ENCODE data around the gene KRTAP10-12.

Gene KRTAP10-12

DNA sequence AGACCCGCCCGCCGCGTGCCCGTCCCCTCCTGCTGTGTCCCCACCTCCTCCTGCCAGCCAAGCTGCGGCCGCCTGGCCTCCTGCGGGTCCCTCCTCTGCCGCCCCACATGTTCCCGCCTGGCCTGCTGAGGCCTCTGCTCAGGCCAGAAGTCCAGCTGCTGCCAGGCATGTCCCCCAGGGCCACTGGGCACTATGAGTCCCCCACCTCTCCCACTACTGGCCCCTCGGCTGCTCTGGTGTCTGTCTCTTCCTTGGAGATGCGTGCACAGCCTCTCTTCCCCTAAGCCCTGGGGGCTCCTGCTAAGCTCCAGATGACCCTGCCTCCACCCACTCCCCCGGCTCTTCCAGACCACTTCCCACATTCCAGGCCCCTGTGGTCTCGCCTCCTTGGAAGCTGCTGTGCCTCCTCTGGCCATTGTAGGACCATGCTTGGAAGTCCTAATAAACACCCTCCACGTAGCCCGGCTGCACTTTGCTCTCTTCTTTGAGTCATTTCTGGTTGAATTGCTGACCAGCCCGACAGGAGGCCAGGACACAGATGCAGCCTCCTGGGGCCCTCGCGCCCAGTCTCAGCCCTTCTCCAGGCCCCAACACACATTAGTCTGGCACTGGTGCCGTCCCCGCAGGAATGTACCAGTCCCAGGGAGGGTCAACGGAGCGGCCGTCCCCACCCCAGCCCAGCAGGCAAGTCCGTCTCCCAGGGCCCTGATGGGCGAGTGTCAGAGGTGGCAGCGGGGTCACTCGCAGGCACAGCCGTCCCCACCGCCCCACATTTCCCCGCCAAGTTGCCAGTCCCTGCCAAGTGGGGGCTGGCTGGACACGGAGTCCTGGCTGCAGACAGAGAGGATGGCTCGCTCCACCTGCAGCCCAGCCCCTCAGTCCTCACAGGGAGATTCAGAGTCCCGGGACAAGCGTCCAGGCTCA, 1.1 kb downstream of the KRTAP10-12 start:
- no peak for DNase-seq

DNA sequence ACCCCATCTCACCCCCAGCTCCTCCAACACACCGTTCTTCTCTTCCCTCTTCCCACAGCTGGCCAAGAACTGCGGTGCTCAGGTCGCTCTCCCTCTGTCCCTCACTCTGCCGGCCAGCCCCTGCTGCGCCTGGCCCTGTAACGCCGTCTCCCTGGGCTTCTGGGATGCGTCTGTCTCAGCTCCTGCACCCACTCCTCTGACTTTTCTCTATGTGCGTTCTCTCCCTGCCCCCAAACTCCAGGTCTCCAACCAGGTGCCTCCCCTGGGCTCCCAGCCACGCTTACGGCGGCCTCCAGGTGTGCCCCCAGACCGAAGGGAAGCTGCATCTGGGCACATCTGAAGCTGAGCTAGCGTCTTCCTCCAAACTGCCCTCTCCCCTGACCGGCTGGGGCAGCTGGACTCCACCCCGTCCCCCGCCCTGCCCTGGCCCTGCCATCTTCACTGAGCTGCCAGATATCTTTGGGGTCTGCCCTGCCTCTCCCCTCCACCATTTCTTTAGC, 2.6 kb downstream of the KRTAP10-12 start:
- DNase-seq = no peak

DNA sequence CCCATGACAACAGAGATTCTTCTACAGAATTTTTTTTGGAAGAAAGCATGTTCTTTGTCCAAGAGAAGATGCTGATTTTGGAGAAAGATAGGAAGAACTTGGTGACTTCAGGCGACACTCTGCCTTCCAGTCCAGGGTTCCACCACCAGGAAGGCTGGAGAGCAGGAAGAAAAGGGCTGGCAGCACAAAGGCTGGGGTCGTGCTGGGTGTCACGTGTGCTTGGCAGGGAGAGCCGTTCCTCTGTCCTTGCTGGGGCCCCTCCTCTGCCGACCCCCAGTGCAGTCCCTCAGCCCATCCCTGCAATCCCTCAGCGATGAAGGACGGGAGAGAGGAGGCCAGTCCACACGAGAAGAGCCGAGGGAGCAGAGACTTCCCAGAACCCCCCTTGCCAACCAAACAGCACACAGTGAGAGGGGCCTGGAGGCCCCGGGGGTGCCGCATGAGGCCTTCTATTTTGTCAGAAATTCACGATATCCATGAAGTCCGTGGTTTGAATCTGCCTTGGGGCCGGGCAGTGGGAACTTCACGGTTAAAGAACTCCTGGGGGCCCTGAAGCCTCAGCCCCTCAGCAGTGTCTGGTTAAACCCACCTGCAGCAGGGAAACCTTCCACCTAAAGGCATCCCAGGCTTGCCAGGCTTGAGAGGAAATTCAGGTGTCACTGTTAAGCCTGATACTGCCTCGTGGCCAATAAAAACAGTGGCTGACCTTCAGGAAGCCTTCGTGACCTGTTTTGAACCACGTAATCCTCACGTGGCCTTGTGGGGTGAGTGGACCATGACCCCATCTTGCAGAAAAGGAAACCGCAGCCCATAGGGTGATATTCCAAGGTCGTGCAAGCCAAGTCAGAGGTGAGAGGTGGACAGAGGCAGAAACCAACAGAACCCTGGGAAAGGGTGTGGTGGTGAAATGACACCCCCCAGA, 3.4 kb downstream of the KRTAP10-12 start:
- DNase-seq = no peak

DNA sequence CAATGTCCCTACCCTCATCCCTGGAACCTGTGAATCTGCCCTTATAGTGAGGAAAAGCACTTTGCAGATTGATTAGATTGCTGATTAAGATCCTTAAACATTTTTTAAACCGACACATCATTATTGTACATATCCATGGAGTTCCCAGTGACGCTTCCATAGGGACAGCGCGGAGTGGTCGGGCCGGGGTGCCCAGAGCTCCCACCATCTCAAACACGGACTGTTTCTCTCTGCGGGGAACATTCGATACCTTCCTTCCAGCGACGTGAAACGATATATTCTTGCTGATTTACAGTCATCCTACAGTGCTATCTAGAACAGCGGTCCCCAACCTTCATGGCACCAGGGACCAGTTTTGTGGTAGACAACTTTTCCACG, 4.0 kb downstream of the KRTAP10-12 start:
- DNase-seq = no peak

DNA sequence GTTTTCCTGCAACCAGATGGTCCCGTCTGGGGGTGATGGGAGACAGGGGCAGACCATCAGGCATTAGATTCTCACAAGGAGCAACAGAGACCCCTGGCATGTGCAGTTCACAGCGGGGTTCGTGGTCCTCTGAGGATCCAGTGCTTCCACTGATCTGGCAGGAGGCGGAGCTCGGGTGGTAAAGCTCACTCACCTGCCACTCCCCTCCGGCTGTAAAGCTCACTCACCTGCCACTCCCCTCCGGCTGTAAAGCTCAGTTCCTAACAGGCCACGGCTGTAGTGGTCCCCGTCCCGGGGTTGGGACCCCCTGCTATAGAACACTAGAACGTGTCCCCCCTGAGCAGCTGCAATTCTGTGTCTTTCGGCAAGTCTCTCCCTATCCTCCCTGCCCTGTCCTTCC, 4.6 kb downstream of the KRTAP10-12 start:
- no peak for DNase-seq

DNA sequence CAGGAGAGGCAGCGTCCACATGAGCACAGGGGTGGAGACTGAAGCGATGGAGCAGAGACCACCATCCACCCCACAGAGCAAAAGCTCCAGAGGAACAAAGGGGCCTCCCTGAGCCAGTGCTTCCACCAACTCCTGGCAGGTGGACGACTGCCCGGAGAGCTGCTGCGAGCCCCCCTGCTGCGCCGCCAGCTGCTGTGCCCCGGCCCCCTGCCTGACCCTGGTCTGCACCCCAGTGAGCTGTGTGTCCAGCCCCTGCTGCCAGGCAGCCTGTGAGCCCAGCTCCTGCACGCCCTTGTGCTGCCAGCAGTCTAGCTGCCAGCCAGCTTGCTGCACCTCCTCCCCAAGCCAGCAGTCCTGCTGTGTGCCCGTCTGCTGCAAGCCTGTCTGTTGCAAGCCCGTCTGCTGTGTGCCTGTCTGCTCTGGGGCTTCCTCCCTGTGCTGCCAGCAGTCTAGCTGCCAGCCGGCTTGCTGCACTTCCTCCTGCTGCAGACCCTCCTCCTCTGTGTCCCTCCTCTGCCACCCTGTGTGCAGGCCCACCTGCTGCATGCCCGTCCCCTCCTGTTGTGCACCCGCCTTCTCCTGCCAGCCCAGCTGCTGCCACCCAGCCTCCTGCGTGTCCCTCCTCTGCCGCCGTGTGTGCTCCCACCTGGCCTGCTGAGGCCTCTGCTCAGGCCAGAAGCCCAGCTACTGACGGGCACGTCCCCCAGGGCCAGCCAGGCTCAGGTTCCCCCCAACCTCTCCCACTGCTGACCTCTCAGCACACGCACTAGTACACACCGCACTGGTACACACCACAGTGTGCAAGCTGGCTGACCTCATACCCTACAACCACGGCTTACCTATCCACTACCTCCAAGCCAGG, 5.4 kb downstream of the KRTAP10-12 start:
- no peak for DNase-seq

DNA sequence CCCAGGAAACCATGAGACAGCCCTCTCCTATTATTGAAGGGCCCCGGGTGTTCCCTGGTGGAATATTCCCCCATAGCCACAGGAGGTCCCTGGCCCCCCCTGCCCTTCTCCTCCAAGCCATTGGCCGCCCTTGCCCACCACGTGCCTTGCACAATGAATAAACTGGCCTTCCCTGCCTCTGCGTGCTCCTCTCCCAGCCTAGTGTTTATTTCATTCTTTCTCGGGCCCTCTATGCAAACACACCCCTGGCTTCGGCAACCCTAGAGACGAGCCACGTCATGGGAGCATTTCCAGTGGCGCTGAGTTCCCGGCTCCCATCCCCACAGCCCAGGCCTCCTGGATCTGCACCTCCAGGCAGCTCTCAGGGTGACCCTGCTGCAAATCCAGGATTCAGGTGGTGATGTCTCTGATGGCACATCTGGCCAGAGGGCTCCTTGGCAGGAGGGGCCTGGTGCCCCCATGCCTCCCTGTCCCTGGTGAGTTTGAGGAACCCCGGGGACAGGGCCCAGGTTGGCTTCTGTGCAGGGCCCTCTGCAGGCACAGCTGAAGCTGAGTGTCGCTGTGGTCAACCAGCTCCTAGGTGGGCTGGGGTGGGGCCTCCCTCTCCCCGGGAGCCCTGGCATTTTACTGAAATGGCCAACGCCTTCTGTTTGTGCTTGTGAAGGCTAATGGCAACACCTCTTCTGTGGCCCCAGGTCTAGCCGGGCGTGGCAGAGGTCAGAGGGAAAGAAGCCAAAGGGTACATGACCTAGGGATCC, 6.2 kb downstream of the KRTAP10-12 start:
- no peak for DNase-seq

DNA sequence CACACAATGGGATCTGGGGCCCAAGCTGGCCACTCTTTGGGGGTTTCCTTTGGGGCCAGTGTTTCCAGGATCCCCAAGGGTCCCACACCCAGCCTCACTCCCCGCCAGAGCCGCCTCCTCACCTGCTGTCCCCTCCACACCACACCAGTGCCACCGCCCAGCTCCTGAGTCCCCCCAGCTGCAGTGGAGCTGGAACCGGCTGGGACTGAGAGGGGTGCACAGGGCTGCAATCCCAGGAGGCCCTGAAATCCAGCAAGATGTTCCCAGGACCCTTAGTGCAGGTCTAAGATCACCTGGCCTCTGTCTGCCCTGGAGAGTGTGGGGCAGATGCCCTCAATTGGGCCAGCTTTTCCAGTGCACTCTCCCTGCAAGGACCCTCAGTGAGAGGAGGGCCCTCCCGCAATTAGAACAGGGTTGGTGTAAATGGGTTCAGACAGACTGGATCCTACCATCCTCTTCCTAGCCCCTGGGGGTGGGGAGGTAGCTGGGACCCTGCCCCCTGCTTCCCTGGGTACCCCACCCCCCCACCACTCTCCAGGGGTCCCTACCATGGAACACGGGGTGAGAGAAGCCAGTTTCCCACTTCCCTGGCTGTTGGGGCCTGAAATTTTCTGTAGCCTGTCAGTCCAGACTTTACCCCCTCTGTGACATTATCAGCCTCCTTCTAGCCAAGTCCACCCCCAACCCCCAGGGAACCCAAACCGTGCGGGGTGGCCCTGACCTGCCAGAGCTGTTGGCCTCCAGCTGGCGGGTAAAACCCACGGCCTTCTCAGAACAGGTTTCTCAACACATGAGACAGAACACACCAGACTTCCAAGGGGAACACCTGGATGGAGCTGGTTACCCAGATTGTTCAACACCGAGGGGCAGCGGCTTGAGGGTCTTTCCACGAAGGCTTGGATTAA, 7.0 kb downstream of the KRTAP10-12 start:
- no peak for DNase-seq

DNA sequence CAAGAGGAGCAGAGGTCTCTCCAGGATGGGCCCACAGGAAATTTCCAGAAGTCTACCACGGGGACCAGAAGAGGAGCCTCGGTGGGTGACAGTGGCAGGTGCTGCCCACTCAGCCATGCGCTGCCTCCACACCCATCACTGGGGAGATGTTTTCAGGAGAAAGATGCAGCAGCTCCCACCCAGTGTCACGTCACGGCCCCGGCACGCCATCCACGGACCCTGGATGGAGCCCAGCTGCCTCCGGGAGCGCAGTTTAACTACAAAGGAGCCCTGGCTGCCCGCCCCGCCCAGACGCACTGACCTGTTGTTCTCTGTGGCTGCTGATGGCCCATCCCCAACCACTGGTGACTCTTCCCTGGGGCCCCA, 7.6 kb downstream of the KRTAP10-12 start:
- DNase-seq = no peak

DNA sequence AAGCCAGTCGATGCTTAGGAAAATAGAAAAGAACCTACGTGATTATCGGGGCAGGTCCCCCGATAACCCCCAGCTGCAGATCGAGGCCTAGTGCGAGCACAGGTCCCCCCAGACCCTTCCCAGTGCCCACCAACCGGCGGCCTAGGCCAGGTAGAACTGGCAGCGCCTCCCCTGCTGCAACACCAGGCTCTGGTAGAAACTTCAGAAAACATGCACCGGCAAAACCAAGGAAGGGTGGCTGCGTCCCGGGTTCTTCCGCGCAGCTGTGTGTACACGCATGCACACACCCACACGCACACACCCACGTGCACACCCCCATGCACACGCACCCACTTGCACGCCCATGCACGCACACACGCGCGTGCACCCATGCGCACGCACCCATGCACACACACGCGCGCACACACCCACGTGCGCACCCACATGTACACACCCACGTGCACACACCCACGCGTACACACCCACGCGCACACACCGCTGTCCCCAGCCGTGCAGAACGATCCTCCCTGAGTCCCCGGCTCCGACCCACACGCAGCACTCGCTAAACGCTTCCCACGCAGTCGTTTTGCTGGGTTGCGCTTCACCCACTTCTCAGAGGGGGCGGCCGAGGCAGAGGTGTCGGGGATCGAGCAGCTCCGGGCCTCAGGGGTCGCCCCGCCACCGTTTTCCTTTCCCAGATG, 9.2 kb downstream of the KRTAP10-12 start:
- no peak for DNase-seq

DNA sequence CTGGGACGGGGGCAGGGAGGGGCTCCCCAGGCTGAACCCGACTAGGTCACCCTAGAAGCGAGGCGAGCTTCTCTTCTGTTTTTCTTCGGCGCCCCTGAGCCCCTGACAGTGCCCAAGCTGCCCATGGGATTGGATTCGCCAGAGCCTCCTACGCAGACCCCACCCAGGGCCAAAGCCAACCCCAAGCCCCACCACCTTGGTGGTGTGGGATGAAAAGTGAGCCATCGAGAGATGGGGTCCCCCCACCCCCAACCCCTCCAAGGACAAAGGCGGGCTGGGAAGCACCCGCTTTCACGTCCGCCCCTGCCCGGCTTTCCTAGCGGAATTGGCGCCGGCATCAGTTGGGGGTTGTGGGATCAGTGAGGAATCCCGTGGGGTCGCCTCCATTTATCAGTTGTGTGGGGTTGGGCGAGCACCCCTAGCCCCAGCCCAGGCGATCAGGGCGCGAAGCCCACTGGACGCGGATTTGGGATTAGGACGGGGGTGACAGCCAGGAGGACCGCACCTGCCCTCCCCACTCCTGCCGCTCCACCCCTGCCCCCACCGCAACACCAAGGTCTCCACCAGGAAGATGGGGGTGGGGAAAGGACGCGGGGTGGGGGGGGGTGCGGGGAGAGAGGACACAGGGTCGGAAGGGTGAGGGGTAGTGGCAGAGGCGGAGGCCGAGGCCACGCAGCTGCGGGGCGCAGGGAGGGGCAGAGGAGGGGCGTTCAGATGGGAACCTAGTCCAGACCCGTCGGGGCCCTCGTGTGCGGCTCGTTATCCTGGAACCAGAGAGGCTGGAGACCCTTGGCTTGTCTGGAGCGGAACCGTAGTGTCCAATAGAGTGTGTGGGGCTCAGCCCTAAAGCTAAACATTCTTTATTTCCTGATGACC, 10.0 kb downstream of the KRTAP10-12 start:
- DNase-seq = no peak

DNA sequence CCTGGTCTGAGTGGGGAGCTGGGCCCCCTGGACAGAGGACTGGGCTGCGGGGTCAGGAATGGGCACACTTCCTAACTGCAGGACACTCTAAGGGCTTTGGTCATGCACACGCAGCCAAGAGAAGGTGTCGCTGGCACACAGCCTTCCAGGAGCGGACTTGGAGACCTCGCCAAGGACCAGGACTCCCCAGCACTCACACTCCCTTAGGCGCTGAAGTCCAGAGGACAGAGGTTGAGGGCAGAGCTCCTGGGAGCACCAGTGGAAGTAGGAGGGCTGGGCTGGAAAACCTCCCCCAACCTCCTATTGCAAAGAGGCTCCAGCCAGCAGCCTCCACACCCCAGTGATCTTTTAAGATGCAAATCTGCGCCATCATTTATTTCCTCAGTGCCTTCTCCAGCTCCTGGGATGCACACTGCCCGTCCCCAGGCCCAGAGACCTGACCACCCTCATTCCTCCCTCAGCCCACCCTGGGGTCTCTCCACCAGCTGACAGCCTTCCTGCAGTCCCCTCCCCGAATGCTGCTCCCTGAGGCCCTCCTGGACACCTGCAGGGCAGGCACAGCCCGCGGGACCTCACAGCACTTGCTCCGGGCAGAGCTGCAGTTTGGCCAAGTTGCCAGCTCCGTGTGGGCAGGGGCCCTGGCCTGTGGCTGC, 11.4 kb downstream of the KRTAP10-12 start:
- no peak for DNase-seq

DNA sequence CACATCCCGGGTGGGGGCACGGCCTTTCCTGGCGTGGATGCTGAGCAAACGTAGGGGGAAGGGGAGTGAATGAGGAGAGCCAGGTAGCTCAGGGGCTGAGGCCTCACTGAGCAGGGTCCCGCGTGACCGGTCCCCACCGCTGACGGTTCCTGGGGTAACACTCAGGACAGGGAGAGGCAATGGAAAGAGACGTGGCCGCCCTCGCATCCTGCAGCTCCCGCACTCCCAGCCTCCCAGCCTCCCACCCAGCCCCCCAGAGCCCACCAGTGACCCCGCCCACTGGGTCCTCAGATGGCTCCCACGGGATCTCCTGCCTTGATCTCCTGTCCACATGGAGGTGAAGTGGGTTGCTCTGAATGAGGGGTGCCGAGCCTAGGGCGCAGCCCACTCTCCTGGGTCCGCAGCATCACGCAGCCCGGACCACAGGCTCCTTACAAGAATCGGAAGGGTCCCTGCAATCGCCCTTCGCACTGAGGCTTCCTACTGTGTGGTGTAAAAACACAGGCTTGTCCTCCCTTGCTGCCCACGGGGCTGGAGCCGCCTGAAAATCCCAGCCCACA, 12.0 kb downstream of the KRTAP10-12 start:
- no peak for DNase-seq

DNA sequence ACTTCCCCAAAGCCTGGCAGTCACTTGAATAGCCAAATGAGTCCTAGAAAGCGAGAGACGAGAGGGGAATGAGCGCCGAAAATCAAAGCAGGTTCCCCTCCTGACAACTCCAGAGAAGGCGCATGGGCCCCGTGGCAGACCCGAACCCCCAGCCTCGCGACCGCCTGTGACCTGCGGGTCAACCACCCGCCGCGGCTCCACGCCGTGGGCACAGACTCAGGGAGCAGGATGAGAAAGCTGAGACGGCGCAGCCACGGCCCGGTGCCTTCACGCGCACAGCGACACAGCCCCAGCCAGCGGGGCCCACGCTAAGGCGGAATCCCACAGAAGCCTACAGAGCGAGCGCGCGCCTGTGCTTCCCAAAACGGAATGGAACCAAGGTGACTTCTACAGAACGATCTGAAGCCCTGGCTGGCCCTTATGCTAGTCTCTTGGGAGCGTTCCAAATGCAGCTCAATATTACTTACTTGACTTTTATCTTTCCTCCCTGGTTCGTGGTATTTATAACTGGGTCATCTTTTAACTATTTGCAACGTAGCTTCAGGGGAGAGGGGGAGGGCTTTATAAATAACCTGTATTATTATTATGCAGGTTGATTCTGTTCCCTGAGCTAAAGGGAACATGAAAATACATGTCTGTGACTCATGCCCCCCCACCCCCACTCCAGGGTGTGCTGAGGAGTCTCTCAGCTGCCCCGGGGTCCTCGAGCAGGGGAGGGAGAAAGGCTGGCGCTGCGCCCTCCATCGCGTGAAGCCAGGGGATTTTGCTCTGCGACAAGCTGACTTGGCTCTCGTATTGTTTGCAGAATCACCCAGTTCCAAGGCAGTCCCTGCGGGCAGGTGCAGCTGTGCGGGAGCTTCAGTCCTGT, 12.7 kb downstream of the KRTAP10-12 start:
- peak in 1 of 58 donors; percentile 38 for DNase-seq

DNA sequence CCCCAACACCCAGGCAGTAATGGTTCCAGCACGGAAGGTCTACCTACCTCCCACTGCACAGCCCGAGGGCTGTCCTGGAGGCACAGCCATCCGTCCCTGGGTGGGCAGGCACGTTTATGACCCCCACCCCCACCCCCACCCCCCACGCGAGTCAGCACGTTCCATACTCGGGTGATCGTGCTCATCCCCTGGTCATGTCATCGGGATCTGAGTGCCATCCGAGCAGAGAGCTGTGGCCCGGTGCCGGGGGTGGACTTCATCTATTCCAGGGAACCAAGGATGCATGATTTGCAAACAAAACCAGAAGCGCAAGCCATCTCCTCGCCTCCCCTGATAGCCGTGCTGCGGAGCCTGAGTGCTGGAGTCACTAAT, 13.3 kb downstream of the KRTAP10-12 start:
- DNase-seq = no peak

All from anterior cingulate cortex (tissue), 58 donors.